Upper lobe of right lung (tissue), 1 donor: ENCODE data around the gene PRCC. TPM values are rescaled to one million over a fixed set of nuclear protein-coding genes. Genes with fewer than 3 reads are reported as not detected.

Experiments used
- ATAC-seq: fragments of 200-7000 bp; cut with Tn5 transposase; one replicate; pipeline ENCODE4 v1.9.1; 2020; ENCODE audit warnings: mild to moderate bottlenecking, moderate library complexity
- DNase-seq: peaks from one replicate; pipeline ENCODE4 v3.0.0-alpha.2; 2020
- H3K27ac ChIP-seq: fragments of 200-600 bp; one replicate; pipeline ENCODE4 v1.8.0; 2022
- H3K27me3 ChIP-seq: fragments of 200-600 bp; one replicate; pipeline ENCODE4 v1.8.0; 2022; ENCODE audit warnings: mild to moderate bottlenecking
- H3K36me3 ChIP-seq: fragments of 200-600 bp; one replicate; pipeline ENCODE4 v1.8.0; 2022
- H3K4me1 ChIP-seq: fragments of 200-600 bp; one replicate; pipeline ENCODE4 v1.8.0; 2022
- H3K4me3 ChIP-seq: fragments of 200-600 bp; one replicate; pipeline ENCODE4 v1.8.0; 2022; ENCODE audit warnings: mild to moderate bottlenecking
- H3K9me3 ChIP-seq: fragments of 200-600 bp; one replicate; pipeline ENCODE4 v1.8.0; 2022
- CTCF ChIP-seq: fragments of 200-600 bp; IDR thresholded peaks from one replicate; pipeline ENCODE4 v1.8.0; 2022; ENCODE audit warnings: antibody characterized with exemption
- intact Hi-C: fragments of 100-400 bp; cut with DNase I; formaldehyde crosslinking; loops from one replicate; pipeline ENCODE4 v1.11.0; 2022
- total RNA-seq: library from RNA; stranded (reverse); fragmentation: NEBNext Ultra II Directional; extraction: Animal tissue kit (Norgen Biotek cat#: 25700); gene quantifications from one replicate; pipeline ENCODE4 v1.2.1, GENCODE V29; 2021
- donor health status: DM: no; HTN: yes; CAD: no; lungs with severe emphysema.

PRCC gene
- total RNA-seq, 1 donor from 2014 or later: 48.5 TPM

GRCh38 chr1:156816561-156817328 is 49.4 kb downstream of the PRCC start, which contains the start of gene SH2D2A:
SH2D2A (minus strand) TSS chr1:156816848; CDS start chr1:156816708, 140 bp downstream.
- intact Hi-C loops: no loop called here

GRCh38 chr1:156821801-156822200 is 54.5 kb downstream of the PRCC start:
- DNase-seq: no peak
- no peak for ATAC-seq
- Histone ChIP-seq H3K4me1 (peaks cover under 1% of the 10 kb centered on the region), H3K9me3 (no peaks in the 10 kb centered on the region), H3K27ac (no peak overlapping the region), H3K36me3 (no peaks in the 10 kb centered on the region), H3K4me3 (no peak overlapping the region), H3K27me3 (no peaks in the 10 kb centered on the region)
- TF ChIP-seq CTCF: no peak
- intact Hi-C loops: no loop called here

More at GRCh38 chr1:156816561-156817328, 49.4 kb downstream of the PRCC start, which contains the start of gene SH2D2A:
- ATAC-seq (peak; percentile 57), DNase-seq (peak; percentile 73)
- H3K27ac ChIP-seq: peak within 1 kb of the TSS; percentile 72
- H3K4me1 ChIP-seq: peaks cover 20% of the 10 kb centered on the region
- H3K36me3 ChIP-seq: no peaks in the 10 kb centered on the region
- peak within 1 kb of the TSS; percentile 38 for H3K4me3 ChIP-seq
- no peak for TF ChIP-seq CTCF
- no peaks in the 10 kb centered on the region for H3K9me3 ChIP-seq
- H3K27me3 ChIP-seq: no peaks in the 10 kb centered on the region

GRCh38 chr1:156822680-156823079 is 55.3 kb downstream of the PRCC start:
- Histone ChIP-seq H3K4me1 (no peaks in the 10 kb centered on the region), H3K27ac (no peak overlapping the region), H3K36me3 (no peaks in the 10 kb centered on the region), H3K9me3 (no peaks in the 10 kb centered on the region), H3K27me3 (no peaks in the 10 kb centered on the region), H3K4me3 (no peak overlapping the region)
- intact Hi-C loops: no loop called here
- DNase-seq (no peak), ATAC-seq (no peak)
- no peak for TF ChIP-seq CTCF

- H3K9me3 ChIP-seq: no peaks in the 10 kb centered on the region
- H3K4me1 ChIP-seq: no peaks in the 10 kb centered on the region
- DNase-seq (peak; percentile 9), ATAC-seq (no peak)
- no peaks in the 10 kb centered on the region for H3K36me3 ChIP-seq
- TF ChIP-seq CTCF: no peak
- H3K27ac ChIP-seq: no peak overlapping the region
- no peak overlapping the region for H3K4me3 ChIP-seq
- intact Hi-C loops: no loop called here
- no peaks in the 10 kb centered on the region for H3K27me3 ChIP-seq
Observed at GRCh38 chr1:156823210-156823790, 56.0 kb downstream of the PRCC start.

GRCh38 chr1:156826630-156827029 is 59.3 kb downstream of the PRCC start:
- TF ChIP-seq CTCF: no peak
- DNase-seq (no peak), ATAC-seq (no peak)
- Histone ChIP-seq H3K4me3 (no peak overlapping the region), H3K36me3 (no peaks in the 10 kb centered on the region), H3K4me1 (no peaks in the 10 kb centered on the region), H3K9me3 (no peaks in the 10 kb centered on the region), H3K27ac (no peak overlapping the region), H3K27me3 (no peaks in the 10 kb centered on the region)
- intact Hi-C loops: no loop called here
